NCI-H748 treated with DMSO at 0.1 percent for 48 hours (cell line): ENCODE measurements around the gene KDF1.

Experiments used
- DNase-seq: peaks from one replicate; lab custom pipeline; 2025; lab: John Stamatoyannopoulos, UW

The KDF1 gene

GRCh38 chr1:26959722-26960624 is at the start of gene KDF1:
Gene KDF1, minus strand, starts transcription at chr1:26960468. Its CDS starts 8,088 bp downstream, at chr1:26952380.
- DNase-seq, result peak; percentile 53

DNA sequence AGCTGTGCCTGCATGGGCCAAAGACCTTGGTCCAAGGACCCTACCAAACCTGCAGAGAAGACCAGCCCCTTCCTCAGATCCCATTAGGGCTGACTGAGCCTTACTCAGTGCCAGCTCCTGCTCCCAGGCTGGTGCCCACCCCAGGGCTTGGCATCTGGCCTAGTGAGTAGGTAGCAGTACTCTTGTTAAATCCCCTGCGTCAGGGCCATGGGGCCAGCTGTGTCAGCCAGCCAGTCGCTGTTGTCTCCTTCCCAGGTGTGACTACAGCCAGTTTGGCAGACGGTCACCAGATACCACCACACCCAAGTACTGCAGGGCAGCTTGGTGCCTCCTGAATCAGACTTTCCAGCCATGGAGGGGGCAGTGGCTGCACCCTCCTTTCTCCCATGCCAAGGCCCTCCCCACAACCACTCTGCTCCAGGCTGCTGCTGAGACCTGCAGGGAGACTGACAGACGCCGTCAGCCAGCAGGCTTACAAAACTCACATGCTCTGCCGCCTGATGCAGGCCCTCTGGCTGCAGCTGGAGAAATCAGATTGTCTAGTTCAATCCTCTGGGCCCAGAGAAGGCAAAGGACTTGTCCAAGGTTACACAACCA is 49.4 kb upstream of the KDF1 start:
- DNase-seq, result no peak

DNA sequence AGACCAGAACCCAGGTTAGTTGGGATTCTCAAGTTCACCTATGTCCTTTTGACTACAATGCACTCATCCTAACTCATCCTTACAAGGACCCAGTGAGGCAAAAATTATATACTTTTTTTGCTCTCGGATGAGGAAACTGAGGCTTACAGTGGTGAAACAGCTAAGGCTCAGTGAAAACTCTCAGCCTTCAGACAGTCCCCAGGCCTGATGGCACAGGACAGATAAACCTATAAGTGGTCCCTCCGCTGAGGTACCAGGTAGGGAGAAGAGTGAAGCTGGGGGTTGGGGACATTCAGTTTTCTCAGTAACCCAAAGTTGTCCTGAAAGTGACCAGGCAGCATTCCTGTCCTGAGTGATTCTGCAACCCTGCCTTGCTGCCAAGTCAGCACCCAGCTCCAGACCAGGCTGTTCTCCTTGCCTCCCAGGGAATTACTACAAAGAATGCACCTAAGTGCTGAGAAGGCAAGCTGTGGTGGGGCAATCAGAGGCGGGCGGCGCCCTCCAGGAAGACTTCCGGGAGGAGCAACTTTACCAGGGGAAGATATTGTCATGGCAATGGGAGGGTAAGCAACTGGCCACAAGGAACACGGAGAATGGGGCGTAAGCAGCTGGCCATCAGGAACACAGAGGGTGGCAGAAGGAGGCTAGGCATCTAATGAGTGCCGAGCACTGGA is 47.8 kb upstream of the KDF1 start:
- DNase-seq, result no peak

GRCh38 chr1:27006683-27007082 is 46.4 kb upstream of the KDF1 start:
- no peak for DNase-seq

- no peak for DNase-seq
These were observed 45.6 kb upstream of the KDF1 start for GRCh38 chr1:27005648-27006496.

DNA sequence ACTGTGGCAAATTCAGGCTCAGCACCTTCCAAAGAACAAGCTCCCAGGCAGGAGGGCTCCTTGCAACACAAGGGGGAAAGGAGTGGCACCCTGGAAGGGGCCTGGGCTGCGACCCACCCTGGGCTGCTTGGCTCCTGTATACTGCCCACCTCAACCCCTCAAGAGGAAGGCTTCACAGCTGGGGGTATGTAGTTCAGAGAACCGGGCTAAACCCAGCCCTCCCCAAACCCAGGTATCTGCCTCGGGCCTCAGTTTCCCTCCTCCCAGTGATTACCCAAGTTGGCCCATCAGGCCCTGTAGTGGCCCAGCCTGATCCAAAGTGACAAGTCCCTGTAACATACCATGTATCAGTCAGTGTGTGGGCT is 44.9 kb upstream of the KDF1 start:
- no peak for DNase-seq

- no peak for DNase-seq
These were observed 44.4 kb upstream of the KDF1 start for GRCh38 chr1:27004471-27005165.

DNA sequence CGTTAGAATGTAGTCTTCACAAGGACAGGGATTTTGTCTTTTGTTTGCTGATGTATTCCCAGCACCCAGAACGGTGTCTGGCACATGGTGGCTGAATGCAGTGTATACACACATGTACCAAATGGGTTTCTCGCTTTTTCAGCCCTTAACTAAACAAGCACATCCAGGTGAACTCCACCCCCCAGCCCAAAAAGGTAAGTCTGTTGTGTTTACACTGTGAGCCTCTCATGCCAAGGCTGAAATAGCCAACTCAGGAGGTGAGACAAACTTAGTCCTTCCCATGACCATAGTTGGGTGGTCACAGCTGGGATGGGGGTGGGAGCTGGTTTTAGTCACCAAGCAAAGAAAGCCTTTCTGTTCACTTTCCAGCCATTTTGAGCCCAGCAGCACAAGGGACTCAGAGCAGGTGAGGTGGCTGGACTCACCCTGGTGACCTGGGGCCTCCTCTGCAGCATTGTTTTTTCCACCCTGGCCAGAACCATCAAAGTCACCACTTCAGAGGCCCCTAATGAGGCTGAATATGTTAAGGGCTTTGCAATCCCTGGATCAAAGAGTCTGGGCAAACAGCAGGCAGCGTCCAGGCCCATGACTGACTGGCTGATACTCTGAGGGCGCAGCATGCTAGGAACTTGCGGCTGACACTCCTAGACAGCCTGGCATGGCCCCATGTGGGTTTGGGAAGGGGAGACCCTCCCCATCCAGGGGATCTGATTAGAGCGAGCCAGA is 43.6 kb upstream of the KDF1 start:
- no peak for DNase-seq

DNA sequence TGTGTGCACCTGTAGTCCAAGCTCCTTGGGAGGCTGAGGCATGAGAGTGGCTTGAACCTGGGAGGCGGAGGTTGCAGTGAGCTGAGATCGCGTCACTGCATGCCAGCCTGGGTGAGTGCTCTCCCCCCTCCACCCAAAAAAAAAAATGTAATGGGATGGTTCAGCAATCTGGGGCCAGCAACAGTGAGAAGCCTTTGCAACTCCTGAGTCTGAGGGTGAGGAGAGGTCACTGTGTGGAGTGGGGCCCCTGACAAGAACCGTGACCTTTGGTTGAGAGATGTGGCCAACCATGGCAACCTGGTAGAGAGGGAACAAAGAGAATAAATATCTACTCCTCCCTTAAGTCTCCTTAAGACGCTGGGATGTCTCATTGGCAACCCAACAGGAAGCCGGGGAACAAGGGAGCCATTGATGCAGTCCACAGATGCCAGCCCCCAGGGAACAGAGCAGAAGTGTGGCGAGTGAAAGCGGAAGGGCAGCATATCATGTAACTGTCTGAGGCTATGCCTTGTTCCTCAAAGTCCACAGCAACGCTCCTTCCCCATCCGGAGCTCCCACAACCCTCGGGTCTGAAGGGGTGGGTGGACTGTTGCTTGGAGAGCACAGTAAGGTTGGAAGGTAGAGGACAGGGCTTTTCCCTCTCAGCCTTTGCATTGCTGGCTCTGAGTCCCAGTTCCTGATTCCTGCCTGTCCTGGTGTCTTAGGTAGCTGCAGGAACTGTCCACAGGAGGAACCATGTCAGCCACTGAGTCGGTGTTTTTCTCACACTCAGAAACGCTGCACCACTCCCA is 41.5 kb upstream of the KDF1 start:
- DNase-seq, result no peak

DNA sequence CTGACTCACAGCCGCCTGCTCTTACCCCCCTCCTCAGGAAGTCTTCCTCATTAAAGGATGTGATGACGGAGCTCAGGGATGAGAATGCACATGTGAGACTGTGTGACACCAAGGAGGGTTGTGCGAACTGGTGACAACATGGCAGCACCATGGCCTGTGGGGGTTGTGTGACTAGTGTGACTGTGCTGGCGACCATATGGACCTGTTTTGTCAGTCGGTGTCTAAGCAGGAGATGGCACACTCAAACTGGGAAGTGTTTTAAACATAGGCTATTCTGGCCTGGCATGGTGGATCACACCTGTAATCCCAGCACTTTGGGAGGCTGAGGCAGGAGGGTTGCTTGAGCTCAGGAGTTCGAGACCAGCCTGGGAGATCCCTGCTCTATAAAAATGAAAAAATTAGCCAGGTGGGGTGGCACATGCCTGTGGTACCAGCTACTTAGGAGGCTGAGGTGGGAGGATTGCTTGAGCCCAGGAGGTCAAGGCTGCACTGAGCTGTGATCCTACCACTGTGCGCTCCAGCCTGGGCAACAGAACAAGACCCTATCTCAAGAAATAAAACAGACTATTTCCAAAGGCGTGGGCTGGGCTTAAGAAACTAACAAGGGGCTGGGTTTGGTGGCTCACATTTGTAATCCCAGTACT is 40.7 kb upstream of the KDF1 start:
- DNase-seq, result no peak

GRCh38 chr1:27000090-27000816 is 40.0 kb upstream of the KDF1 start:
- DNase-seq, result no peak

- DNase-seq, result no peak
These were observed 39.2 kb upstream of the KDF1 start for GRCh38 chr1:26999440-26999987.

GRCh38 chr1:26998429-26999300 is 38.4 kb upstream of the KDF1 start:
- no peak for DNase-seq

DNA sequence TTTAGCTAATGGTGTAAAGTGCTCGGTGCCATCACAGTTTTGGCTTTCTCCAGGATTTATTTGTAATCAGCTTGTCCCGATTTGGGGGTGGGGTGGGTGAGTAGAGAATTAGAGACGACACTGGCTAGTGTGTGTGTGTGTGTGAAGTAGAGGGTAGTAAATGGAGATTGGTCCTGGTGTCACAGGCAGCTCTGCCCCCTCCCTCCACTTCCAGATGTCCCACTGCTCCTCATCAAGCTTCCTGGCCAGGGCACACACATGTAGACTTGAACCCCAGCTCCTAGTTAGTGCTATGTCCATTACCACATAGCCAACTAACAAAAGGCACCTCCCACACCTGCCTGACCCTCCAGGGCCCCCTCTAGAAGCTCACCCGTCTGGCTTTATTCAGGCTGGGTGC is 36.4 kb upstream of the KDF1 start:
- DNase-seq, result no peak

GRCh38 chr1:26996024-26996423 is 35.8 kb upstream of the KDF1 start:
- no peak for DNase-seq

DNA sequence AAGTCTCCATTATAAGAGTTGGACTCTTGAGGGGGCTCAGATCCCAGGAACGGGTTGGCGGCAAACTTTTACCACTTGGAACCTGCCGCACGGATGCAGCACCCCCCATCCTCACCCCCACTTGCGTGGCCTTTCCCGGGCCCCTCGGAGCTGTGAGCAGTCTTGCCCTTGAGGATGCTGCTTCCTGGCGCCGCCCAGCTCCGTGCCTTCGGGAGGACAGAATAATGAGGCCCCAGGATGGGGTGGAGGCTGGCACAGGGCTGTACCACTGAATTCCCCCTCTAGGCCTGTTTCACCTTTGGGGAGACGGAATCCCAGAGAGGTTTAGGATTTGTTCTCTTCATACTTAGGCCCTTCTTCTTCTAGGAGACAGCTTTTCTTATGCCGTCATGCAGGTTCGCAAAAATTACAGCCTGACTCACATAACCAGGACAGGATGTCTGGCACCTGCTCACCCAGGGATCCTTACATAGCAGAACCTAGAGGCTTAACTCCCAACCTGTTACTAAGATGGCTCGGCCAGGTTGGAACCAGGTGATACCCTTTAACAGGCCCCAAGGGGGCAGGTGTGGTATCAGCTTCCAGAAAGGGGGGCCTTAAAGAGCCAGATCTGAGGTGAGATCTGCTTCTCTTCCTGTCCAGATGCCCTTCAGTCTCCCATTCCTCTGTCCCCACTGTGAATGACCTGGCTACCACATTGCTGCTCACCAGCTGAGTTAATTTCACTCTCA is 34.7 kb upstream of the KDF1 start:
- DNase-seq, result no peak
